GM18951 (cell line): ENCODE measurements around the gene TCTN3.
"Not testable (repeated sequence)": the region's sequence is repeated elsewhere in the genome, so short reads cannot be mapped to it uniquely, and the experiment has no call there.

Experiments used
- POLR2A ChIP-seq: IDR thresholded peaks from 4 replicates; pipeline ENCODE4 v1.6.1; 2011; ENCODE audit warnings: mild to moderate bottlenecking; ENCODE audit not compliant: insufficient read length, insufficient read depth; ENCODE audit errors: extremely low read depth
- in situ Hi-C: fragments of 300-500 bp; cut with MboI; formaldehyde crosslinking; loops from one replicate; pipeline ENCODE4 v1.12.0; 2022; ENCODE audit warnings: low sequenced_read_pairs, mixed read lengths, inconsistent platforms; ENCODE audit not compliant: unreplicated experiment

TCTN3 gene

GRCh38 chr10:95640891-95641315 is 52.8 kb downstream of the TCTN3 start:
- no peak for TF ChIP-seq POLR2A
- in situ Hi-C loops, result no loop called here

- in situ Hi-C loops, result no loop called here
- TF ChIP-seq POLR2A, result no peak
These were observed 55.8 kb downstream of the TCTN3 start for GRCh38 chr10:95637911-95638310.

- TF ChIP-seq POLR2A, result no peak
- in situ Hi-C loops, result no loop called here
These were observed 56.6 kb downstream of the TCTN3 start for GRCh38 chr10:95637140-95637539.

GRCh38 chr10:95635319-95635733 is 58.4 kb downstream of the TCTN3 start:
- in situ Hi-C loops, result no loop called here
- no peak for TF ChIP-seq POLR2A

DNA sequence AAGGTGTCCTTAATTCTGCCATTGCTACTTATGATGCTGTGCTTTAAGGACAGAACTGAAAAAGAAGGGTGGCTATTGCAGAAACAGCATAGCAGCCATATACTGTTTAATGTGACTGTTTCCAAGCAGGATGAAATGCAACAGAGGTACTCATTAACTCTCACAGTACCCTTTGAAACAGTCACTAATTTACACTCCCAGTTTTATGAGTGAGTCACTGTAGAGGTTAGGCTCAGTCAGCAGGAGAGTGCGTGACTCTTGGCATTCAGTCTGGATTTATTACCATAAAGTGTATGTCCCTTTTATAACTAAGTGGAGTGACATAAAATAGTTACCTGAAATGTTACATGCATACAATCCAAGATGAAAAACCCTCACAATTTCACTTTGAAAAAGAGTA is 64.9 kb downstream of the TCTN3 start:
- in situ Hi-C loops, result no loop called here
- TF ChIP-seq POLR2A, result no peak

- in situ Hi-C loops, result no loop called here
These were observed 67.2 kb downstream of the TCTN3 start for GRCh38 chr10:95626500-95626899.

DNA sequence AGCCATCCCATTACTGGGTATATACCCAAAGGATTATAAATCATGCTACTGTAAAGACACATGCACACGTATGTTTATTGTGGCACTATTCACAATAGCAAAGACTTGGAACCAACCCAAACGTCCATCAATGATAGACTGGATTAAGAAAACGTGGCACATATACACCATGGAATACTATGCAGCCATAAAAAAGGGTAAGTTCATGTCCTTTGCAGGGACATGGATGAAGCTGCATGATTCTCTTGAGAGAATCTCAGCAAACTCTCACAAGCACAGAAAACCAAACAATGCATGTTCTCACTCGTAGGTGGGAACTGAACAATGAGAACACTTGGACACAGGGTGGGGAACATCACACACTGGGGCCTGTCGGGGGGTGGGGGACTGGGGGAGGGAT is 73.3 kb downstream of the TCTN3 start:
- in situ Hi-C loops, result not testable (repeated sequence)

More at GRCh38 chr10:95626500-95626899, 67.2 kb downstream of the TCTN3 start:
- no peak for TF ChIP-seq POLR2A

DNA sequence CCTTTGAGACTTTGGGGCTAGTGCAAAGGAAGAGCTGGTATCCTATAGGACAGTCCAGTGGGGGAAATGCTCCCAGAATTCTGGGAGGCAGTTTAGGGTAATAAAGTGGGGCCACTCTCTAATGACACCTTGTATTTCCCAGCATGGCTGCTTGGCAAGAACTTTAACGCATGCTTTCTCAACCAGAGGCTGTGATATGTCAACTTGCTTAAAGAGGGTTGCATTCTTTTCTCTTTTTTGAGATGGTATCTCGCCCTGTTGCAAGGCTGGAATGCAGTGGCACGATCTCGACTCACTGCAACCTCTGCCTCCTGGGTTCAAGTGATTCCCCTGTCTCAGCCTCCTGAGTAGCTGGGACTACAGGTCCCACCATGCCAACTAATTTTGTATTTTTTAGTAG is 75.6 kb downstream of the TCTN3 start:
- no peak for TF ChIP-seq POLR2A
- in situ Hi-C loops, result no loop called here

DNA sequence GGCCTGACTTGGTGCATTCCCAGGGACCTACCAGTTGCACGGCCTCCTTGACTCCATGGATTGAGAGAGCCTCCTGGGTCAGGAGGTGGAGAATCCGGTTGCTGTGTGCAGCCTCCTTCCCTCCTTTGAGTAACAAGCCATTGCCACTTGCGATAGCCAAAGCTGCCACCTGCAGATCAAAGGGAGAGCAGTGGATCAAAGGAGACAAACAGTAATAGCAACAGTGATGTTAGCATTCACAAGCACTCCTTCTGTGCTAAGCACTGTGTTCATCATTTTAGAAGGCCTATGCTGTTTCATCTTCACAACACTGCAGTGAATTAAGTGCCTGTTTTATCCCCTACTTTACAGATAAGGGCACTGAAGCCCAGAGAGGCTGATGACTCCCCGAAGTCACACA is 77.3 kb downstream of the TCTN3 start:
- in situ Hi-C loops, result no loop called here
- TF ChIP-seq POLR2A, result no peak
